AG04449 (cell line): Measurements from ENCODE around the gene SLC8A3.
"Not testable (repeated sequence)": the region's sequence is repeated elsewhere in the genome, so short reads cannot be mapped to it uniquely, and the experiment has no call there.

ENCODE experiments used
- CTCF ChIA-PET: fragments of 350-600 bp; formaldehyde crosslinking; extraction: SDS; loops from one replicate; lab custom pipeline; 2021; ENCODE audit warnings: antibody characterized with exemption; lab: Yijun Ruan, JAX
- POLR2A ChIA-PET: fragments of 400-600, 350-600 bp; formaldehyde crosslinking; extraction: SDS; loops from one replicate; lab custom pipeline; 2020; ENCODE audit warnings: antibody characterized with exemption, inconsistent platforms; lab: Yijun Ruan, JAX
- DNase-seq: peaks from one replicate; pipeline ENCODE4 v3.0.0-alpha.2; 2010; ENCODE audit warnings: low read depth, low spot score
- H3K4me3 ChIP-seq: 2 replicates; pipeline ENCODE4 v1.5.1; 2011; ENCODE audit warnings: low read depth, mild to moderate bottlenecking, control low read depth, low read length
- TF ChIP-seq, protein P1 (sequence below): IDR thresholded peaks from one replicate; pipeline ENCODE4 v1.5.1; 2011; ENCODE audit warnings: mild to moderate bottlenecking, moderate library complexity, low read length, control low read depth, inconsistent platforms; ENCODE audit not compliant: insufficient read depth; ENCODE audit errors: missing control alignments

The SLC8A3 gene, protein sequence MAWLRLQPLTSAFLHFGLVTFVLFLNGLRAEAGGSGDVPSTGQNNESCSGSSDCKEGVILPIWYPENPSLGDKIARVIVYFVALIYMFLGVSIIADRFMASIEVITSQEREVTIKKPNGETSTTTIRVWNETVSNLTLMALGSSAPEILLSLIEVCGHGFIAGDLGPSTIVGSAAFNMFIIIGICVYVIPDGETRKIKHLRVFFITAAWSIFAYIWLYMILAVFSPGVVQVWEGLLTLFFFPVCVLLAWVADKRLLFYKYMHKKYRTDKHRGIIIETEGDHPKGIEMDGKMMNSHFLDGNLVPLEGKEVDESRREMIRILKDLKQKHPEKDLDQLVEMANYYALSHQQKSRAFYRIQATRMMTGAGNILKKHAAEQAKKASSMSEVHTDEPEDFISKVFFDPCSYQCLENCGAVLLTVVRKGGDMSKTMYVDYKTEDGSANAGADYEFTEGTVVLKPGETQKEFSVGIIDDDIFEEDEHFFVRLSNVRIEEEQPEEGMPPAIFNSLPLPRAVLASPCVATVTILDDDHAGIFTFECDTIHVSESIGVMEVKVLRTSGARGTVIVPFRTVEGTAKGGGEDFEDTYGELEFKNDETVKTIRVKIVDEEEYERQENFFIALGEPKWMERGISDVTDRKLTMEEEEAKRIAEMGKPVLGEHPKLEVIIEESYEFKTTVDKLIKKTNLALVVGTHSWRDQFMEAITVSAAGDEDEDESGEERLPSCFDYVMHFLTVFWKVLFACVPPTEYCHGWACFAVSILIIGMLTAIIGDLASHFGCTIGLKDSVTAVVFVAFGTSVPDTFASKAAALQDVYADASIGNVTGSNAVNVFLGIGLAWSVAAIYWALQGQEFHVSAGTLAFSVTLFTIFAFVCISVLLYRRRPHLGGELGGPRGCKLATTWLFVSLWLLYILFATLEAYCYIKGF

DNA sequence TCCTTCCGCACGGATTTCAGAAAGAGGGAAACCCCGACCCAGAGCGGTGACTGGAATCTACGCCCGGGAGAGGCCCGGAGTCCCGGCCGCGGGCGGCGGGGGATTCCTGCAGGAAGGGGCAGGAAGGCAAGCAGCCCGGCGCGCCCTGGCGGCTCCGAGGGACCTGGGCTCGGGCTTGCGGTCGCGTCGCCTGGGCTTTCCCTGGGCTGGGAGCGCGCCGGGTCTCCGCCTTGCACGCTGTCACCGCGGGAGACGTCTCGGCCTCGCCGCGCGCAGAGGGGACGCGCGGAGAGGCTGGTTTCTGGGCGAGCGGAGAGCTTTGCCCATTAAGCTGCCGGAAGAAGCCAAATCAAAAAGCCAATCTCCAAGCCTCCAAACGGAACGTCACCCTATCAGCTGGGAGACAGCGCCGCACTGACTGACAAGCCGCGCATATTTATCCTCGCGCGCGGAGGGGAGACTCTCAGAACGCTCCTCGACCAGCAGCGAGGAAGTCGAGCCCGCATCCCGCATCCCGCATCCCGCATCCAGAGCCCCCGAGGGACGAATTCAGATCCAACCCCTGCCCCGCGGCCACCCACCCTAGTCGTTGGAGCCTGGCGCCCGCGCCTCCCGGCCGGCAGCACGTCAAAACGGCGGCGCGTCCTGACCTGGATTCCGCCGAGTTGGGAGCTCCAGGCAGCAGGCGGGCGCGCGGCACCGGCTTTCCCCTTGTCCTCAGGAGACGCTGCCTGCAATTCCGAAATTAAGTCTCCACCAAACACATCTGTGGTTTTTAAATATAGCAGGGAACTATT is at the start of gene SLC8A3:
SLC8A3 (minus strand) TSS at position 293 of the 797 bp plus-strand sequence. CDS start 20,529 bp downstream, outside the sequence.
- TF ChIP-seq, protein P1, sequence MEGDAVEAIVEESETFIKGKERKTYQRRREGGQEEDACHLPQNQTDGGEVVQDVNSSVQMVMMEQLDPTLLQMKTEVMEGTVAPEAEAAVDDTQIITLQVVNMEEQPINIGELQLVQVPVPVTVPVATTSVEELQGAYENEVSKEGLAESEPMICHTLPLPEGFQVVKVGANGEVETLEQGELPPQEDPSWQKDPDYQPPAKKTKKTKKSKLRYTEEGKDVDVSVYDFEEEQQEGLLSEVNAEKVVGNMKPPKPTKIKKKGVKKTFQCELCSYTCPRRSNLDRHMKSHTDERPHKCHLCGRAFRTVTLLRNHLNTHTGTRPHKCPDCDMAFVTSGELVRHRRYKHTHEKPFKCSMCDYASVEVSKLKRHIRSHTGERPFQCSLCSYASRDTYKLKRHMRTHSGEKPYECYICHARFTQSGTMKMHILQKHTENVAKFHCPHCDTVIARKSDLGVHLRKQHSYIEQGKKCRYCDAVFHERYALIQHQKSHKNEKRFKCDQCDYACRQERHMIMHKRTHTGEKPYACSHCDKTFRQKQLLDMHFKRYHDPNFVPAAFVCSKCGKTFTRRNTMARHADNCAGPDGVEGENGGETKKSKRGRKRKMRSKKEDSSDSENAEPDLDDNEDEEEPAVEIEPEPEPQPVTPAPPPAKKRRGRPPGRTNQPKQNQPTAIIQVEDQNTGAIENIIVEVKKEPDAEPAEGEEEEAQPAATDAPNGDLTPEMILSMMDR = no peak
- peak within 1 kb of the TSS; percentile 54 for H3K4me3 ChIP-seq
- no peak for DNase-seq
- CTCF ChIA-PET = no interaction called here
- POLR2A ChIA-PET = no interaction called here

DNA sequence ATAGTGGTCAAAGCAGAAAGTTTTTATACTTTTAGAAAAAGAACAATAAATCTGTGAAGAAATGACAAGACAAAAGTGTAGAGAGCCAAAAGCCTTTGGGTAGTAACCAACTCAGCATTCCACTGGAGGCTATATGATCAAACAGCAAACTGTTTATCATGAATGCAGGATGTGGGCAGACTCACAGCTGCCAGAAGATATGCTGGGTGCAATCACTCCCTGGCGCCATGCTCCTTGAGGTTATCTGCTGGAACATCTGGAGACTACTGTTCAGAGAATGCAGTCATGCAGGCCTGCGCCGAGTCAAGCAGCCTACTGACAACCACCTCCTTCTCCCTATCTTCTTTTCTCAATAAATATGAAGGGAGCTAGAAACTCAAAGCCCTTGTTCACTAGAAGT is 49.0 kb upstream of the SLC8A3 start:
- no peak overlapping the region for H3K4me3 ChIP-seq
- POLR2A ChIA-PET = no interaction called here
- CTCF ChIA-PET = no interaction called here
- DNase-seq = no peak
- TF ChIP-seq, protein P1 = no peak

DNA sequence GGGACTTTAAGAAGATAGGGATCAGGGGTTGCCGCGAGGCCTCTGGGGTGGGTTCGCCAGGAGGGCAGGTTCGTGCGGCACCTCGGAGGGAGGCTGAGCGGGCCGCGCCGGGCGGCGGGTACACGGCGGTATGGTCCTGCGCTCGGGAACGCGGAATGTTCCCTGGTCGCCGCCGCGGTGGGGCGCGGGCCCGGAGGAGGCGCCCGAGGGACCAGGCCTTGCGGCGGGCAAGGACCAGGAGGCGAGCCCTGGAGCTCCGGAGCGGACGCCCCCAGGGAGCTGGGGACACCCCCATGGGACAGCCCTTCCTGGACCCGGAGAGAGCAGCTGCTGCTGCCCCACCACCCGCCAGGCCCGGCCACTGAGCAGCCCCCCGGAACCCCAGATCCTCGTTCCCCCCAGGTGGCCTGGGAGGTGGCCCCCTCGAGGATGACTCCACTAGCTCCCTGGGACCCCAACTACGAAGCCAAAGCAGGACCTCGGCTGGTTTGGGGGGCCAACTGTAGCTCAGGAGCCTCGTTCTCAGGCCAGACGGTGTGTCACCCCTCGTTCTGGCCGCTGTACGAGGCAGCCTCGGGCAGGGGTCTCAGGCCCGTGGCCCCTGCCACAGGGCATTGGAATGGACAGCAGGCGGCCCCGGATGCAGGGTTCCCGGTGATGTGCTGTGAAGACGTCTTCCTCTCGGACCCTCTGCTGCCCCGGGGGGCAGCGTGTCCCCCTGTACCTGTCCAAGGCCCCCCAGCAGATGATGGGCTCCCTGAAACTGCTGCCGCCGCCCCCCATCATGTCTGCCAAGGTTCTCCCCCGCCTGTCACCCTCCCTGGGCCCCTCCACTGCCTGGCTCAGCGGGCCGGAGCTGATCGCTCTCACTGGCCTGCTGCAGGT is 45.6 kb upstream of the SLC8A3 start:
- ChIA-PET POLR2A (no interaction called here), CTCF (no interaction called here)
- no peak for DNase-seq

DNA sequence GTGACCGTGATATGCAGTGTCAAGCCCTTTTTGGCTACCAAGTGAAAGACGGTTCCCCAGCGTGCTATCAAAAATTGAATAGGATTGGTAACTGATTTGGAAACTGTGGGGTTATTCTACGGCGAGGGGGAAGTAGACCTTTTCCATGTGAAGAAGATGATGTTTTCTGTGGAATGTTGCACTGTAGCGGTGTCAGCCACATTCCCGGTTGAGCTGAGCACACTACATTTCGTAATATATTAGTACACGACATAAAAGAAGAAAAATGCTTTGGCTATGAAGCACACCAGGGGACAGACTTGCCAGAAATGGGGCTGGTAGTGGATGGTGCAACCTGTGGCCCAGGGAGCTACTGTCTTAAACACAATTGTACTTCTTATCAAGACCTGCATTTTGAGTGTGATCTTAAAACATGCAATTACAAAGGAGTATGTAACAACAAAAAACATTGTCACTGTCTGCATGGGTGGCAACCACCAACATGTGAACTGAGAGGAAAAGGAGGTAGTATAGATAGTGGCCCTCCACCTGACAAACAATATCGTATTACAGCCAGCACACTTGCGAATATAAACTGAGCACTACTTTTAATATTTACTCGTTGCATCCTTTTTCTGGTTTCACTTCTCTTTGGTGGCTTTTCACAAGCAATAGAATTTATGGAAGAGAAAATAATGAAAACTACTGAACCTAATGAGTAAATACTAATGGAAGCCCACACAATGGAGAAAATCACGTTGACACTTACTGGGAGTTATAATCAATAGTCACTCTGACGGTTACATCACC is 43.2 kb upstream of the SLC8A3 start:
- CTCF ChIA-PET, POLR2A ChIA-PET, H3K4me3 ChIP-seq, DNase-seq: not testable (repeated sequence)

More for the DNA sequence above, 45.6 kb upstream of the SLC8A3 start:
- TF ChIP-seq, protein P1 = no peak
- H3K4me3 ChIP-seq = no peak overlapping the region

DNA sequence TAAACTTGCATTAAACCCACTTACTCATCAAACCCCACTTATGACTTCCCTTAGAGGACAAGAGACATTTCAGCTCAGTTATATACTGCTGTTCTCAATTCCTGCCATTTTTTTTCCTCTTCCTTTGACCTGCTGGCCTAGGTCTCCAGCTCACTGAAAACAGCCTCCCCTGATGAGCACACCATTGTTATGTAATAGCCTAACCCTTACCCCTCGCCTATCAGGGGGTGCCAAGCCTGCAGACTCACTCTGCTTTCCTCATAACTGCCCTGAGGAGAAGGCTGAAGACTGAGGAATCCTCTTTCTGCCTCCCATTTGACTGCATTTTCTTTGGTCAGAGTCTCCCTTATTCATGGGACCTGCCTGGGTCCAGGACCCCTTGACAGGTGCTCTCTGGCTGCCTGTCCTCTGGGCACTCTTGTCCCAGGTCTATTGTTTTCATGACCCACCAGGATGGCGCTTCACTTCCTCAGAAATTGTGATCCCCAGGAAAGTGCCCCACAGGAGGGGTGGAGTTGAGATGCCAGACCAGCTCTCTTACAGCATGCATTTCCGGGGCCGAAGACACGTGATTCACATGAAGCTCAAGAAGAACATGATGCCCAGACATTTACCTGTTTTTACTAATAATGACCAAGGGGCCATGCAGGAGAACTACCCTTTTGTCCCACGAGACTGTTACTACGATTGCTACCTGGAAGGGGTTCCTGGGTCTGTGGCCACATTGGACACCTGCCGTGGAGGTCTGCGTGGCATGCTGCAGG is 41.3 kb upstream of the SLC8A3 start:
- H3K4me3 ChIP-seq, POLR2A ChIA-PET, CTCF ChIA-PET, DNase-seq: not testable (repeated sequence)
